GM12864 (cell line): ENCODE results near the gene GOLIM4.

Experiments used
- DNase-seq: peaks from one replicate; pipeline ENCODE4 v3.0.0-alpha.2; 2011; ENCODE audit warnings: low read depth
- H3K4me3 ChIP-seq: 2 replicates; pipeline ENCODE4 v1.5.1; 2011; ENCODE audit warnings: mild to moderate bottlenecking, low read depth, low read length, control low read depth
- CTCF ChIP-seq: IDR thresholded peaks from 2 replicates; pipeline ENCODE4 v1.5.1; 2011; ENCODE audit warnings: low read depth, mild to moderate bottlenecking, moderate library complexity, low read length, control low read depth, inconsistent platforms; ENCODE audit errors: missing control alignments

Gene GOLIM4

DNA sequence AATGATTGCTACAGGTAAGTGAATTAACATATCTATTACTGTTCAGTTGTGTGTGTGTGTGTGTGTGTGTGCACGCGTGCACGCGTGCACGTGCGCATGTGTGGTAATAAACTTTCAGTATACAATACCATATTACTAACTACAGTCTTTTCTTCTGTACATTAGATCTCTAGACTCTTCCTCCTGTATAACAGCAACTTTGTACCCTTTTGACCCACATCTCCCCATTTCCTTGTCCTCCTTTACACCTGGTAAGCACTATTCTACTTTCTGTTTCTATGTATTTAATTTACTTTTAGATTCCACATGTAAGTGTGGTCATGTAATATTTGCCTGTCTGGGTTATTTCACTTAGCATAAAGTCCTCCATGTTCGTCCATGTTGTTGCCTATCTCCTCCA, 29.1 kb upstream of the GOLIM4 start:
- no peak for DNase-seq
- no peak overlapping the region for H3K4me3 ChIP-seq
- no peak for TF ChIP-seq CTCF

- no peak overlapping the region for H3K4me3 ChIP-seq
- no peak for DNase-seq
- no peak for TF ChIP-seq CTCF
Measured at GRCh38 chr3:168124291-168124690, 28.6 kb upstream of the GOLIM4 start.

GRCh38 chr3:168123201-168124176, 27.8 kb upstream of the GOLIM4 start:
- no peak for TF ChIP-seq CTCF
- no peak for DNase-seq
- H3K4me3 ChIP-seq, result no peak overlapping the region

- no peak for TF ChIP-seq CTCF
- H3K4me3 ChIP-seq, result no peak overlapping the region
- no peak for DNase-seq
Measured at GRCh38 chr3:168121184-168122017, 25.7 kb upstream of the GOLIM4 start.

- no peak overlapping the region for H3K4me3 ChIP-seq
- no peak for TF ChIP-seq CTCF
- DNase-seq, result no peak
Measured at GRCh38 chr3:168117853-168118313, 22.2 kb upstream of the GOLIM4 start.

DNA sequence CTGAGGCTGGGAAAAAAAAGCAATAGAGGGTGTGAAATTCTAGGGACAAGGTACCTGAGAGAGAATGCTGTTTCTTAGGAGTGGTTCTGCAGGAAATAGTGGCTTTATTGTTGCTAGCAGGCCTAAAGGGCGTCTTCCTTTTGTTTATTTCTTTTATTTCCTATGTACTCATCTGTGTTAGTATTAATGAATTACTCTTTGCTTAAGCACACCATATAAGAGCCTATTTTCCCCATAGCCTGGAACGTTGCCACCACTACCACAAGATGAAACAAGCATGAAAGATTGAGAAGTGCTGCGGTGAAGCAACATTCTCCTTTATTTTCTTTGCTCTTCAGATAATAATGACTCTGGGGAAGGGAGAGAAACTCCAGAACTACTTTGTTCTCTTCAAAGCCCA, 21.3 kb upstream of the GOLIM4 start:
- DNase-seq, result no peak
- H3K4me3 ChIP-seq, result no peak overlapping the region
- no peak for TF ChIP-seq CTCF
